Loucy (cell line): ENCODE results near the gene CHRM3.

Experiments
- H2AFZ ChIP-seq: fragments of 200-600 bp; sonication (generic); 2 replicates; pipeline ENCODE4 v1.6.0; 2016; ENCODE audit warnings: antibody characterized with exemption, mild to moderate bottlenecking, low read length, moderate library complexity
- H3F3A ChIP-seq: fragments of 200-600 bp; 2 replicates; pipeline ENCODE4 v1.6.0; 2016; ENCODE audit warnings: antibody characterized with exemption, low read depth, mild to moderate bottlenecking
- H3K27me3 ChIP-seq: fragments of 200-600 bp; sonication (generic); 2 replicates; pipeline ENCODE4 v1.6.1; 2014; ENCODE audit warnings: low read length, mild to moderate bottlenecking; ENCODE audit not compliant: insufficient read depth, poor library complexity, severe bottlenecking
- H3K36me3 ChIP-seq: fragments of 200-600 bp; sonication (generic); 2 replicates; pipeline ENCODE4 v1.6.1; 2016; ENCODE audit warnings: low read length; ENCODE audit not compliant: insufficient read depth
- H3K4me1 ChIP-seq: fragments of 200-600 bp; sonication (generic); 2 replicates; pipeline ENCODE4 v1.5.1; 2014; ENCODE audit warnings: low read length, mild to moderate bottlenecking; ENCODE audit not compliant: insufficient read depth, poor library complexity, severe bottlenecking
- H3K4me2 ChIP-seq: fragments of 200-600 bp; sonication (generic); 2 replicates; pipeline ENCODE4 v1.6.0; 2014; ENCODE audit warnings: antibody characterized with exemption, low read length, low read depth, mild to moderate bottlenecking; ENCODE audit not compliant: poor library complexity, severe bottlenecking
- H3K4me3 ChIP-seq: fragments of 200-600 bp; sonication (generic); 2 replicates; pipeline ENCODE4 v1.5.1; 2014; ENCODE audit warnings: low read length, mild to moderate bottlenecking, mixed read lengths; ENCODE audit not compliant: poor library complexity, severe bottlenecking
- H3K79me2 ChIP-seq: fragments of 200-600 bp; sonication (generic); 2 replicates; pipeline ENCODE4 v1.6.1; 2014; ENCODE audit warnings: low read length; ENCODE audit not compliant: insufficient read depth
- H3K9ac ChIP-seq: fragments of 200-600 bp; sonication (generic); 2 replicates; pipeline ENCODE4 v1.6.0; 2014; ENCODE audit warnings: mild to moderate bottlenecking, low read depth, low read length, moderate library complexity; ENCODE audit not compliant: poor library complexity, severe bottlenecking
- H3K9me2 ChIP-seq: fragments of 200-600 bp; sonication (generic); replicated peaks from 2 replicates; pipeline ENCODE4 v1.6.1; 2016; ENCODE audit warnings: low read depth, low read length, mixed read lengths
- H3K9me3 ChIP-seq: fragments of 200-600 bp; sonication (generic); 2 replicates; pipeline ENCODE4 v1.6.1; 2014; ENCODE audit warnings: mild to moderate bottlenecking, antibody characterized with exemption, low read length, low read depth; ENCODE audit not compliant: insufficient read depth
- H4K20me1 ChIP-seq: fragments of 200-600 bp; sonication (generic); 2 replicates; pipeline ENCODE4 v1.6.0; 2014; ENCODE audit warnings: antibody characterized with exemption, low read length, mild to moderate bottlenecking; ENCODE audit not compliant: insufficient read depth, poor library complexity, severe bottlenecking
- CTCF ChIP-seq: fragments of 200-600 bp; sonication (generic); conservative IDR thresholded peaks from 2 replicates; pipeline ENCODE4 v1.5.1; 2014; ENCODE audit warnings: mild to moderate bottlenecking, antibody characterized with exemption, low read length
- EZH2phosphoT487 ChIP-seq: fragments of 200-600 bp; IDR thresholded peaks from 2 replicates; pipeline ENCODE4 v1.6.1; 2018; ENCODE audit warnings: antibody characterized with exemption, mild to moderate bottlenecking, moderate library complexity, borderline replicate concordance

The CHRM3 gene

GRCh38 chr1:239386453-239387303 is at the start of gene CHRM3:
CHRM3 (plus strand) TSS chr1:239386568; CDS start chr1:239907452, 520,884 bp downstream.
- no peaks in the 10 kb centered on the region for H3K4me1 ChIP-seq
- no peak within 1 kb of the TSS for H2AFZ ChIP-seq
- H3K4me2 ChIP-seq, result no peak within 1 kb of the TSS
- H3K79me2 ChIP-seq, result no peaks in the 10 kb centered on the region
- no peak within 1 kb of the TSS for H3K9ac ChIP-seq
- H3K36me3 ChIP-seq, result no peaks in the 10 kb centered on the region
- no peaks in the 10 kb centered on the region for H3F3A ChIP-seq
- H3K27me3 ChIP-seq, result no peaks in the 10 kb centered on the region
- H4K20me1 ChIP-seq, result no peaks in the 10 kb centered on the region
- no peak within 1 kb of the TSS for H3K4me3 ChIP-seq
- no peaks in the 10 kb centered on the region for H3K9me2 ChIP-seq
- no peak for TF ChIP-seq EZH2phosphoT487
- TF ChIP-seq CTCF, result no peak
- H3K9me3 ChIP-seq, result no peaks in the 10 kb centered on the region

GRCh38 chr1:239337799-239338430 is 48.5 kb upstream of the CHRM3 start:
- H3K79me2 ChIP-seq, result no peaks in the 10 kb centered on the region
- H3K27me3 ChIP-seq, result no peaks in the 10 kb centered on the region
- H3F3A ChIP-seq, result no peaks in the 10 kb centered on the region
- TF ChIP-seq EZH2phosphoT487 (no peak), CTCF (no peak)
- no peaks in the 10 kb centered on the region for H4K20me1 ChIP-seq
- H3K9ac ChIP-seq, result no peak overlapping the region
- no peak overlapping the region for H2AFZ ChIP-seq
- H3K9me2 ChIP-seq, result no peaks in the 10 kb centered on the region
- H3K9me3 ChIP-seq, result no peaks in the 10 kb centered on the region
- H3K4me2 ChIP-seq, result no peak overlapping the region
- no peaks in the 10 kb centered on the region for H3K4me1 ChIP-seq
- no peaks in the 10 kb centered on the region for H3K36me3 ChIP-seq
- H3K4me3 ChIP-seq, result no peak overlapping the region

GRCh38 chr1:239347776-239348175 is 38.6 kb upstream of the CHRM3 start:
- Histone ChIP-seq H3K4me2 (no peak overlapping the region), H3F3A (no peaks in the 10 kb centered on the region), H3K36me3 (no peaks in the 10 kb centered on the region), H3K27me3 (no peaks in the 10 kb centered on the region), H3K9me3 (no peaks in the 10 kb centered on the region), H3K9me2 (no peaks in the 10 kb centered on the region), H3K79me2 (no peaks in the 10 kb centered on the region), H3K9ac (no peak overlapping the region), H3K4me1 (no peaks in the 10 kb centered on the region), H4K20me1 (no peaks in the 10 kb centered on the region), H2AFZ (no peak overlapping the region), H3K4me3 (no peak overlapping the region)
- no peak for TF ChIP-seq CTCF
- no peak for TF ChIP-seq EZH2phosphoT487
